Measurements from ENCODE around the gene SRMS. TPM values are rescaled to one million over a fixed set of nuclear protein-coding genes. Genes with fewer than 3 reads are reported as not detected.

Gene SRMS
- total RNA-seq, 1 experiment from 2014 or later, result 0.79 TPM

DNA sequence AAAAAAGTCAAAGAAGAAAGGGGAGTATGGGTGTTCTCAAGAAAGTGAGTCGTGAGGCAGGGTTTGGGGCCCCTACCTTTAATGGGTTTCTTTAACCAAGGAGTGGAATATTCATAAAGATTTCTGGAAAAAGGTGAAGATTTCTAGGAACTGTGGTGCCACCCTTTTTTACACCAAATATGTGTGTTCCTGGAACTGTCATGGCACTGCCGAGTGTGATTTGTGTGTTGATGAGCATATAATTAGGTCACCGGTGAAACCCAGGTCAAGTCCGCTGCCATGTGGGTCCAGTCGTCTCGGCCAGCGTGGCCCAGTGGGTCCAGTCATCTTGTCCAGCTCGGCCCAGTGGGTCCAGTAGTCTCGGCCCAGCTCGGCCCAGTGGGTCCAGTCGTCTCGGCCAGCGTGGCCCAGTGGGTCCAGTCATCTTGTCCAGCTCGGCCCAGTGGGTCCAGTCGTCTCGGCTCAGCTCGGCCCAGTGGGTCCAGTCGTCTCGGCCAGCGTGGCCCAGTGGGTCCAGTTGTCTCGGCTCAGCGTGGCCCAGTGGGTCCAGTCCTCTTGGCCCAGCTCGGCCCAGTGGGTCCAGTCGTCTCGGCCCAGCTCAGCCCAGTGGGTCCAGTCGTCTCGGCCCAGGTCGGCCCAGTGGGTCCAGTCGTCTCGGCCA lies 40.3 kb downstream of the SRMS start:
- Histone ChIP-seq H3K18ac (ENCODE audit: insufficient read length, low read depth, low read length) (no peak overlapping the region), H3K4me1 (ENCODE audit: insufficient read depth, low read length) (no peaks in the 10 kb centered on the region), H2BK12ac (ENCODE audit: insufficient read length, low read depth, low read length) (no peak overlapping the region), H3K27ac (ENCODE audit: insufficient read length, low read depth, low read length) (no peak overlapping the region), H3K9me3 (ENCODE audit: control insufficient read depth, low read depth, low read length) (no peaks in the 10 kb centered on the region), H2BK120ac (ENCODE audit: low read depth, low read length, poor library complexity, severe bottlenecking) (no peak overlapping the region), H2AK5ac (ENCODE audit: insufficient read length, low read length) (no peak overlapping the region), H4K91ac (ENCODE audit: insufficient read length, low read depth, low read length) (no peak overlapping the region), H4K5ac (ENCODE audit: insufficient read length, low read depth, low read length) (no peak overlapping the region), H3T11ph (ENCODE audit: low read length) (no peak overlapping the region), H3K56ac (ENCODE audit: insufficient read length, low read depth, low read length) (no peak overlapping the region), H2AFZ (ENCODE audit: low read length) (no peak overlapping the region), H3K23ac (ENCODE audit: insufficient read length, low read depth, low read length) (no peak overlapping the region), H4K8ac (replicated peaks; ENCODE audit: insufficient read length, low read depth, low read length) (no peak overlapping the region), H3K79me2 (ENCODE audit: insufficient read depth, low read length) (no peaks in the 10 kb centered on the region), H3K4ac (ENCODE audit: low read depth, low read length) (no peak overlapping the region), H3K4me2 (ENCODE audit: insufficient read depth, insufficient read length, low read length) (no peak overlapping the region), H3K23me2 (ENCODE audit: insufficient read length, low read depth, low read length, poor library complexity, severe bottlenecking) (no peaks in the 10 kb centered on the region), H2BK15ac (ENCODE audit: low read depth, low read length) (no peak overlapping the region), H2BK5ac (ENCODE audit: insufficient read length, low read length) (no peak overlapping the region), H4K20me1 (ENCODE audit: control insufficient read depth, insufficient read depth, insufficient read length) (no peaks in the 10 kb centered on the region), H2BK20ac (ENCODE audit: low read depth, low read length, poor library complexity, severe bottlenecking) (no peak overlapping the region), H3K14ac (ENCODE audit: insufficient read depth, low read length) (no peak overlapping the region), H3K9ac (ENCODE audit: extremely low read depth, insufficient read length, low read length) (no peak overlapping the region), H3K79me1 (ENCODE audit: insufficient read depth, low read depth, low read length, poor library complexity, severe bottlenecking) (no peaks in the 10 kb centered on the region), H3K27me3 (ENCODE audit: insufficient read depth, low read length) (no peaks in the 10 kb centered on the region)
- no CpG with 5 or more reads among the region's 30 CpGs for WGBS (ENCODE audit: extremely low coverage, insufficient read length, low lambda C conversion rate)
- peaks cover 13 to 45% of the 10 kb centered on the region in 2 experiments; a peak in 4 of 5 replicates for H3K9me3 Mint-ChIP-seq
- H3K36me3 Mint-ChIP-seq (ENCODE audit: insufficient read depth in 1 of 3, low read depth in 3 of 3), result peaks cover 0 to 27% (median 0%) of the 10 kb centered on the region in 3 experiments; a peak in 3 of 7 replicates
- no peak overlapping the region for H3K27ac Mint-ChIP-seq
- TF ChIP-seq, protein P1, sequence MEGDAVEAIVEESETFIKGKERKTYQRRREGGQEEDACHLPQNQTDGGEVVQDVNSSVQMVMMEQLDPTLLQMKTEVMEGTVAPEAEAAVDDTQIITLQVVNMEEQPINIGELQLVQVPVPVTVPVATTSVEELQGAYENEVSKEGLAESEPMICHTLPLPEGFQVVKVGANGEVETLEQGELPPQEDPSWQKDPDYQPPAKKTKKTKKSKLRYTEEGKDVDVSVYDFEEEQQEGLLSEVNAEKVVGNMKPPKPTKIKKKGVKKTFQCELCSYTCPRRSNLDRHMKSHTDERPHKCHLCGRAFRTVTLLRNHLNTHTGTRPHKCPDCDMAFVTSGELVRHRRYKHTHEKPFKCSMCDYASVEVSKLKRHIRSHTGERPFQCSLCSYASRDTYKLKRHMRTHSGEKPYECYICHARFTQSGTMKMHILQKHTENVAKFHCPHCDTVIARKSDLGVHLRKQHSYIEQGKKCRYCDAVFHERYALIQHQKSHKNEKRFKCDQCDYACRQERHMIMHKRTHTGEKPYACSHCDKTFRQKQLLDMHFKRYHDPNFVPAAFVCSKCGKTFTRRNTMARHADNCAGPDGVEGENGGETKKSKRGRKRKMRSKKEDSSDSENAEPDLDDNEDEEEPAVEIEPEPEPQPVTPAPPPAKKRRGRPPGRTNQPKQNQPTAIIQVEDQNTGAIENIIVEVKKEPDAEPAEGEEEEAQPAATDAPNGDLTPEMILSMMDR (conservative IDR thresholded peaks at IDR 0.05), result no peak
- H3K4me3 Mint-ChIP-seq, result no peak overlapping the region
- no peaks in the 10 kb centered on the region for H3K4me1 Mint-ChIP-seq
- DNase-seq, result no peak
- H3K27me3 Mint-ChIP-seq (ENCODE audit: low read depth), result peaks cover 69% of the 10 kb centered on the region

Data from H9 (cell line).